ENCODE data around the gene PIP5K1B.

PIP5K1B gene

DNA sequence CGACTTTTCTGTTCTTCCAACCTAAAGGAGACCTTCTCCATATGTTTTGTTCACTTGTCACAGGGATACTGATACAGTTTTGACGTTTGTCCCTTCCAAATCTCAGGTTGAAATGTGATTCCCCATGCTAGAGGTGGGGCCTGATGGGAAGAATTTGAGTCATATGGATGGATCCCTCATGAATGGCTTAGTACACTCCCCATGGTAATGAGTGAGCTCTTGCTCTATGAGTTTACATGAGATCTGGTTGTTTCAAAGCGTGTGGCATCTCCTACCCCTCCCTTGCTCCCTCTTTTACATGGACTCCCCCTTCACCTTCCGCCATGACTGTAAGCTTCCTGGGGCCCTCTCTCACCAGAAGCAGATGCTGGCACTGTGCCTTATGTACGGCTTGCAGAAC lies 6.9 kb downstream of the PIP5K1B start:
- no peak for DNase-seq (ENCODE audit: extremely low read depth, low read depth)
- no peak overlapping the region for H3K4me3 ChIP-seq (replicated peaks; ENCODE audit: low read depth, low read length)
- TF ChIP-seq, protein P1, sequence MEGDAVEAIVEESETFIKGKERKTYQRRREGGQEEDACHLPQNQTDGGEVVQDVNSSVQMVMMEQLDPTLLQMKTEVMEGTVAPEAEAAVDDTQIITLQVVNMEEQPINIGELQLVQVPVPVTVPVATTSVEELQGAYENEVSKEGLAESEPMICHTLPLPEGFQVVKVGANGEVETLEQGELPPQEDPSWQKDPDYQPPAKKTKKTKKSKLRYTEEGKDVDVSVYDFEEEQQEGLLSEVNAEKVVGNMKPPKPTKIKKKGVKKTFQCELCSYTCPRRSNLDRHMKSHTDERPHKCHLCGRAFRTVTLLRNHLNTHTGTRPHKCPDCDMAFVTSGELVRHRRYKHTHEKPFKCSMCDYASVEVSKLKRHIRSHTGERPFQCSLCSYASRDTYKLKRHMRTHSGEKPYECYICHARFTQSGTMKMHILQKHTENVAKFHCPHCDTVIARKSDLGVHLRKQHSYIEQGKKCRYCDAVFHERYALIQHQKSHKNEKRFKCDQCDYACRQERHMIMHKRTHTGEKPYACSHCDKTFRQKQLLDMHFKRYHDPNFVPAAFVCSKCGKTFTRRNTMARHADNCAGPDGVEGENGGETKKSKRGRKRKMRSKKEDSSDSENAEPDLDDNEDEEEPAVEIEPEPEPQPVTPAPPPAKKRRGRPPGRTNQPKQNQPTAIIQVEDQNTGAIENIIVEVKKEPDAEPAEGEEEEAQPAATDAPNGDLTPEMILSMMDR (IDR thresholded peaks at IDR 0.05; ENCODE audit: low read depth, low read length, missing control alignments) = no peak

DNA sequence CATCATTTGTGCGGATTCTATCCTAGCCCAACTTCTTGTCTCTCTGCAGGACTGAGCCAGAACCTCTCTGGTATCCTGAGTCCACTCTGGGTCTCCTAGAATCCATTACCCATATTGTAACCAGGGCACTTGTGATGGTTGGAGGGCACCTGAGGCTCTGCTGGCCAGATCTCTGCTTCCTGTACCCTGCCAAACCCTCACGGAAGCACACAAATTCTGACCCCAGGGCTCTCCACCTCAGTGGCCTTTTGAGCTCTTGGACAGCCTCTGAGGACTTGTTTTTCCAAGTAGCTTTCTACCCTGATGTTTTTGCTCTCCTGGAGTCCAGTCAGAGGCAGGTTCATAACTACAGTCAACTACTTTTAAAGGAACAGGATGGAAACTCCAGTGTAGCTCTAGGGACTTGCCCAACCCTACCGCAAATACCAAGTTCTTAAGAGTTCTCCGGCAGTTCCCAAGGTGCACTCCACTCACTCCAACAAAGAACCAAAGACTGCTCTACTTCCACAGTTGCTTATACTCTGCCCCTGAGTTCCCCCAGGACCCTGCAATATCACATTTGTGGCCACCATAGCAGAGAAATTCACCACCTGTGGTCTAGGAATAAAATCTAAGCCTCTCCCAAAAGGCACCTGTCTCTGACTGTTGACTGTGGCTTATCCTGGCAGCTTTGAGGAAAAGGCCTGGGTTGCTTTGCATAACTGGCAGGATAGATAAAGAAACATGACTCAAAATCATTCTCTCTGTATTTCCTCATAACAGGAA lies 9.6 kb downstream of the PIP5K1B start:
- H3K4me3 ChIP-seq (replicated peaks; ENCODE audit: low read depth, low read length) = no peak overlapping the region
- no peak for DNase-seq (ENCODE audit: extremely low read depth, low read depth)
- TF ChIP-seq, protein P1 (IDR thresholded peaks at IDR 0.05; ENCODE audit: low read depth, low read length, missing control alignments) = no peak

DNA sequence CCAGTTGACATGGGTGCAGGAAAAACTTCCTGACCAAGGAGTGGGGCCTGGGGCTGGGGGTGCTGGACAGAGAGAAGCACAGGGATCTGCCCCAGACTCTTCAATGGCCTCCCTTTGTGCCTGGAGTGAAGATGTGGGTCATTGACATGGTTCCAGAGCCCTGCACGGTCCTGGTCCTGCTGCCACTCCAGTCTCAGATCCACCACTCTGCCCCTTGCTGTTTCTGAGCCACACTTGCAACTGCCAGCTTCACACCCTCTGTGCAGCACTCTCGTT lies 10.1 kb downstream of the PIP5K1B start:
- no peak for DNase-seq (ENCODE audit: extremely low read depth, low read depth)
- H3K4me3 ChIP-seq (replicated peaks; ENCODE audit: low read depth, low read length) = no peak overlapping the region
- TF ChIP-seq, protein P1 (IDR thresholded peaks at IDR 0.05; ENCODE audit: low read depth, low read length, missing control alignments) = no peak

DNA sequence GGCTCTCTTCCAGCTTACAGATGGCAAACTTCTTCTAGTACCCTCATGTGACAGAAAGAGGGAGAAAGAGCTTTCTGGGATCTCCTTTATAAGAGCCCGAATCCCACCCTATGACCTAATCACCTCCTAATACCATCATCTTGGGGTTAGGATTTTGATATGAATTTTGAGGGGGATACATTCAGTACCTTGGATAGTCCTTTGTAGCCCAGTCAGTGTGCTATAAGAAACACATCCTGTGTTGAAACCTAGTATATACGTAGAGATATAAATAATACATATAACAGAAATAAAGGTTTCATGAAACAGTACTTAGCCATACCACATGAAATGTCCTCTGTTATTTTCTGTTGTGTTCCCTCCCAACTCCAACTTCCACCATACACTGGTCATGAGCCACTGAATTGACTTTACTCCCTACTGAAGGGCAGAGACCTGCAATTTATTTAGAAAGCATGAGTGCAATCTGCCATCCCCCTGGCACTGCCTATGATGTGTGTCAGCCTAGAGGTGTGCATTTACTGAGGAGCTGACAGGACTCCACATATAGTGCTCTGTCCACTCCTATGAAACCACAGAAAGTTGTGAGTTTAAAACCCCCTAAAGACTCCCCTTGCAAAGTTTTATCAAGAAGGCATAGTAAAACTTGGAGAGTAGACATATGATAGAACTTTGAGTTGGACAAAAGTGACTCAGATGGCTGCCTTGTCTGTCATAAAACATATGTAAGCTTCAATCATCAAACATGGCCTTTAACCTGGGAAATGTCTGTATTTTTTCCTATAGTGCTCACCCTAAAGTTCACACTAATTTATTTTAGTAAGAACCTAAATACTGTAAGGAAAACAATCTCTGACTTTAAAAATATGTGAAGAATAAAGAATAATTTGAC lies 12.8 kb downstream of the PIP5K1B start:
- TF ChIP-seq, protein P1 (IDR thresholded peaks at IDR 0.05; ENCODE audit: low read depth, low read length, missing control alignments) = no peak
- DNase-seq (ENCODE audit: extremely low read depth, low read depth) = no peak
- H3K4me3 ChIP-seq (replicated peaks; ENCODE audit: low read depth, low read length) = no peak overlapping the region

DNA sequence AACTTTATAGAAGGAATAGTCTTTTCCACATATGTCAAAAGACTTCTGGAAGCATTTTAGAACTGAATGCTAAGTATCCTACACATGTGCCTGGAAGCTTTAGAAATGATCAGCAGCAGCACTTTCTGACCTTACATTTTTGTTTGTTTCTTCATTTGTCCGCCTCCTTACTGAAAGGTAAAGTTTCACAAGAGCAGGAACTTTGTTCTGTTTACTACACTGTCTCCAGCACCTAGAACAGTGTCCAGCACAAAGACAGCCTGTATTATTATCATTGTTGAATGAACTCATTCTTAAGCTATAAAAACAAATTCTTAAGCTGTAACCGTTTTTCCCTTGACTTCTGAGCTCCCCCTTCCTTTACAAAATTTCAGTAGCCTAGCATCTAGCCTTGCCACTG lies 14.8 kb downstream of the PIP5K1B start:
- H3K4me3 ChIP-seq (replicated peaks; ENCODE audit: low read depth, low read length) = no peak overlapping the region
- TF ChIP-seq, protein P1 (IDR thresholded peaks at IDR 0.05; ENCODE audit: low read depth, low read length, missing control alignments) = no peak
- no peak for DNase-seq (ENCODE audit: extremely low read depth, low read depth)

DNA sequence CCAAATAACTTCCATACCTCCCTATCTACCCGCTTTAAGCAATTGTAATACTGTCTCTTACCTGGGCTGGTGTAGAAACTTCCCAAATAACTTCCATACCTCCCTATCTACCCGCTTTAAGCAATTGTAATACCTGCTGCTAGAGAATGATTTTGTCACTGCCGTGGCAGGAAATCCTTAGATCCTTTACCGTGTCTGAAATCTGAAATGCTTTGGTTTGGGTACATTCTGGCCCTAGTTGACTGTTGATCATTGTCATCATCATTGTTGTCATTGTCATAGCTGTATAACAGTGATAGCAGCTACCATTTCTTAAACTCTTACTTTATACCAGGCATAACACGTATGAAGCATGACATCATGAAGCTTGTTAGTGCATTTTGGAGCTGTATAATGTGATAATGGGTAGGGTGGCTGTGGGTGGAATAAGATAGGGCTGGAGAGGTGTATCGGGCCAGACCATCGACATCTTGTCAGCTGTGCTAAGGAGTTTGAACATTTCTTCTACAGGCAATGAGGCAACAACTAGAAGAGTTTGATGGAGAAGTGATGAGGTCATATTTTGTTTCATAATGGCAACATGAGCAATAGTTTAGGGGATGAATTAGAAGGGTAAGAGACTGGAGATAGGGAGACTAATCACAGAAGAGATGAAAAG lies 15.7 kb downstream of the PIP5K1B start:
- H3K4me3 ChIP-seq (replicated peaks; ENCODE audit: low read depth, low read length) = no peak overlapping the region
- TF ChIP-seq, protein P1 (IDR thresholded peaks at IDR 0.05; ENCODE audit: low read depth, low read length, missing control alignments) = no peak
- DNase-seq (ENCODE audit: extremely low read depth, low read depth) = no peak

Data from HFF-Myc (cell line).